HG02798 (cell line): Measurements from ENCODE around the gene MS4A1.
"Not testable (repeated sequence)": the region's sequence is repeated elsewhere in the genome, so short reads cannot be mapped to it uniquely, and the experiment has no call there.

Experiments
- ATAC-seq: cut with Tn5 transposase; IDR thresholded peaks from one replicate; pipeline ENCODE4 v1.9.1; 2021; ENCODE audit warnings: mild to moderate bottlenecking; ENCODE audit not compliant: unreplicated experiment, poor library complexity

MS4A1 gene

DNA sequence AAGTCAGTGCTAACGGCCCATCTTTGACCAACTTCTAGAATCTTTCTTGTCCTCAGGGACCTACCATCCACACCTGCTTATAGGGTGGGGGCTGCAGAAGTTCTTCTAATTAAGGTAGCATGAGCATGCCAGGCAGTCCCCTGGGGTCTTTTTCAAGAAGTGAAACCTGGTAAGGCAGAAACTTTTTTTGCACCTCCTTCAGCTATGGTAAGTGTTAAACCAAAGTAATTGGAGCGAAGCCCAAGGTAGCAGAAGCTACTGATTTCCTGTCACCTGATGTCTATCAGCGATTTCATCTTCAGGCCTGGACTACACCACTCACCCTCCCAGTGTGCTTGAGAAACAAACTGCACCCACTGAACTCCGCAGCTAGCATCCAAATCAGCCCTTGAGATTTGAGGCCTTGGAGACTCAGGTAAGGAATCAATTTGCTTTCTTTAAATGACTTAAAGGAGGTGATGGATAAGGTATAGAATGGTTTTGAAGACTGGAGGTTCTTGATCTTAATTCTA, at the start of gene MS4A1:
Gene MS4A1, plus strand, starts transcription at position 317 of the 512 bp plus-strand sequence. CDS start 6,528 bp downstream, outside the sequence.
- peak; percentile 84 for ATAC-seq

DNA sequence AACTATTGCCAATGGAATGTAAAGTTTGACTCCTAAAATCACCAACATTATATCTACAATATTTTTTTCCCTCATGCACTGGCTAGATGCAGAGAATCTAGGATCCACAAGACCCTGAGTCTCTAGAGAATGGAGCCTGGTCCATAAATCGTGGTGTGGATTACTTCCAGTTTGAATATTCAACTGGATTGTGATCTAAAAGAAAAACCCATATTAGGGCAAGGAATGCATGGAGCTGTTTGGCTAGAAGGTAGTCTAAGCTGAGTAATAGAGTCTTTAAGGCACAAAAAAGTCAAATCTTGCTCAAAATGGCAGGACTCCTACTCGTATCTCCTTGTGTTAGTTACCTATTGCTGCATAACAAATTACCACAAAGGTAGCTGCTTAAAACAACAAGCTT, 35.6 kb upstream of the MS4A1 start:
- no peak for ATAC-seq

DNA sequence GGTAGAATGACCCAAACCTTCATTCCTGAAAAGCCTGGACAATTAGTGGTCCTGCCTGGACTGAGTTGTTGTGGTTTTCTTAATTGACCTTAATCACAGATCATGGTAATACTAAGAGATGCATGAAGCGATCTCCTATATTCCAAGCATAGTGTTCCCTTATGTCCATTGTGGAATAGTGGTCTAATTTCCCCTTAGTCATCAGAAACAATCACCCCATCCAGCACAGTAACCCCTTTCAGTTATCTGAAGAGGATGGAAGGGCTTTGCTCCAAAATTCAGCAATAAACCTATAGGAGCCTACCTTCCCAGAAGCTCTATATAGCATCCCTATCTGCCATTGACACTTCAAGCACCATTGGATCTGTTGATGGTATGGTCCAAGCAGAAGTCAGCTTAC, 33.0 kb upstream of the MS4A1 start:
- ATAC-seq, result no peak

DNA sequence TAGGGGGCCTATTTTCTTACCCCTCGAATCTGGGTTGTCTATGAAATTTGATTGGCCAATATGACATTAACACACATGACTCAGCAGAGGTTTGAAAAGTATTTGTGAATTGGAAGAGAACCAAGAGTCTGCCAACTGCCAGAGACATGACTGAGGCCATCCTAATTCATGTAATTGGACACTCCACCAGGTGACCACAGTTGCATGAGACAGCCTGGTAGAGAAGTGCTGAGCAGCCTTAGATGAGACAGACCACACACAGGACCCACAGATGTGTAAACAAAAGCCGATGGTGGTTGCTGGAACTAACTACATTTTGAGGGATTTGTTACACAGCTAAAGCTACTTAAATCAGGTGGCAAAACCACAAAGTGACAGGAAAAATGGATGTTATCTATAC, 27.1 kb upstream of the MS4A1 start:
- ATAC-seq, result no peak

DNA sequence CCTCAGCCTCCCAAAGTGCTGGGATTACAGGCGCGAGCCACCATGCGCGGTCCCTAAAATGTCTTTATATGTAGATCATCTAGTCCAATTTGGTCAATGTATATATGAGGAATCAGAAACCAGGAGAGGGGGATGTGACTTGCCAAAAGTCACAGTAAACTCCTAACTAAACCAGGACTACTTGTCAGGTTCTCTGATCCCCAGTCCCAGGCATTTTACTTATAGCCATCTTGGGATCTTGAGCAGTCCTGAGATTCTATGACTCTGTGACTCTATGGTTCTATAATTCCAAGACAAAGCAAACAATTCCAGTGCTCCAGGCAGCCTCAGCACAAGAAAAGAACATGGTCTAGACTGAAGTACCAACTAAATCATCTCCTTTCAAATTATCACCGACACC, 26.4 kb upstream of the MS4A1 start, which contains the start of gene MS4A5:
Gene MS4A5, plus strand, starts transcription at position 301 of the 400 bp plus-strand sequence. CDS start 103 bp downstream, outside the sequence.
- no peak for ATAC-seq

DNA sequence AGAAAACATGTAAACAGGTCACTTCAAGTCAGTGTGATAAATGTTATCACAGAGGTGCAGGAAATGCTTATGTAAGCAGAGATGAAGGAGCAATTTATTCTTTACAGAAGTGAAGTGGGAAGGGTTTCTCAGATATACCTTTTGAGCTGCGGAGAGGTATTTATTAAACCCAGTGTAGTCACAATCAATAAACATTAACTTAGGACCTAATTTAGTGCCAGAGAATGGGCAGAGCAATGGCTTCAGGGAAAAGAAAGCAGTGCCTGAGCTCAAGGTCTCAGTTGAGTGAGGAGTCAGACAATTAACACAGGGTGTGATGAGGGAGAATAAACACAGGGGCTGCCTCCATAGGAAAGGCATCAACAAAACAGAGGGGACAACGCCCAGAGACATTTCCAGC, 24.4 kb upstream of the MS4A1 start:
- no peak for ATAC-seq

DNA sequence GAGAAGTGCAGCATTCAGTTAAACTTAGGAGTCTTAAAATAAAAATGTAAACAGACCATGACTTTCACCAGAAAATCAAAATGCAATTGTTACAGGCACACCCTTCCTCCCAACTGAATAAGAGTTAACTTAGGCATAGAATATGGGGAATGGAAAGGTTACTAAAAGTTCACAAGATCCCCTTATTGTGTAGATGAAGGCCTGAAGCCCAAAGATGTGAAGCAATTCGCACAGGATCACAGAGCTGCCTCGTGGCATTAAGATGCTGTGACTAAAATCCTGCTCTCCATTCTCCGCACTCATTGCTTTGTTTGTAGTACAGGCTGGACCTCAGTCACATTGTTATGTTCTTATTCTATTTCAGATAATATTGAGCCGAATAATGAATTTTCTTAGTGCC, 22.2 kb upstream of the MS4A1 start:
- no peak for ATAC-seq

DNA sequence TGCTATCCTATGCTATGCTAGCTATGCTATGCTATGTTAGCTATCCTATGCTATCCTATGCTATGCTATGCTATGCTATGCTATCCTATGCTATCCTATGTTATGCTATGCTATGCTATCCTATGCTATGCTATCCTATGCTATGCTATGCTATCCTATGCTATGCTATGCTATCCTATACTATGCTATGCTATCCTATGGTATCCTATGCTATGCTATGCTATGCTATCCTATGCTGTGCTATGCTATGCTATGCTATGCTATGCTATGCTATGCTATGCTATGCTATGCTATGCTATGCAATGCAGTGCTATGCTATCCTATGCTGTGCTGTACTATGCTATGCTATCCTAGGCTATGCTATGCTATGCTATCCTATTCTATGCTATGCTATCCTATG, 8.6 kb upstream of the MS4A1 start:
- no peak for ATAC-seq

DNA sequence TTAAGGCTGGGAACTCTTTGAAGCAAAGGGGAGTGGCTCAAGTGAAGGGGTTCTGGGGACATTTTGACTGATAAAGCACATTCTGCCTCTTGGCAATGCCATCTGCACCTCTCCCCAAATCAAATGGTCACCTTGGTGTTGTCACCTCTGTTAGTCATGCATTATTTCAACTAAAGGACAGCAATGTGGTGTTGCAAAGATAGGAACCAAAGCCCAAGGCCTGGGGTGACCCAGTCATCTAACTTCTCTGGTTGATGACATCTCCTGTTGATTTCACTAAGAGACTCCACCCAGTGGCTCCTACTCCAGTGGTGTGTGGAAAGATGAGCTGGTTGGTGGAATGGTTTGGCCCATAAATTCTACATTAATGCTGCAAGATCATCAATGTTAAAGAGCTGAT, 7.8 kb upstream of the MS4A1 start:
- ATAC-seq, result no peak

DNA sequence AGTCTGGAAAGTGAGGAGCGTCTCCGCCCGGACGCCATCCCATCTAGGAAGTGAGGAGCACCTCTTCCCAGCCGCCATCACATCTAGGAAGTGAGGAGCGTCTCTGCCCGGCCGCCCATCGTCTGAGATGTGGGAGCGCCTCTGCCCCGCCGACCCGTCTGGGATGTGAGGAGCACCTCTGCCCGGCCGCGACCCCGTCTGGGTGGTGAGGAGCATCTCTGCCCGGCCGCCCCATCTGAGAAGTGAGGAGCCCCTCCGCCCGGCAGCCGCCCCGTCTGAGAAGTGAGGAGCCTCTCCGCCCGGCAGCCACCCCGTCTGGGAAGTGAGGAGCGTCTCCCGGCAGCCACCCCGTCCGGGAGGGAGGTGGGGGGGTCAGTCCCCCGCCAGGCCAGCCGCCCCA, 4.5 kb upstream of the MS4A1 start:
- not testable (repeated sequence) for ATAC-seq

DNA sequence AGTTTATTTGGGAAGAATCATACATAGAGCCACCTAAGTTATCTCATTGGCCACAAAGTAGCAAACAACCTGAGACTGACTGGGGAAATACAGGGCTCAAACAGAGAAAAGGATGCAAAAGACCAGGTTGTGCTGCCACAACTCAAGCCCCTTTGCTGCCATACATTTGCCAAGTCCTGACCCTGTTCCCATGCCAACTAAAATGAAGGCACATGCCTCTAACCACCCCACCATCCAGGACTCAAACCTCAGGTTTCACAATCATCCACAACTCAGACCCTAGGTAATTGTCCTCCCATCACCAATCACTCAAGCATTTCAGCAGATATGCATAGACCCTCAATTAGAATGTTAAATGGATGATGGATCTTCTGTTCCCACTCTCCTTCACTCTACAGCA, 1.4 kb upstream of the MS4A1 start:
- no peak for ATAC-seq

DNA sequence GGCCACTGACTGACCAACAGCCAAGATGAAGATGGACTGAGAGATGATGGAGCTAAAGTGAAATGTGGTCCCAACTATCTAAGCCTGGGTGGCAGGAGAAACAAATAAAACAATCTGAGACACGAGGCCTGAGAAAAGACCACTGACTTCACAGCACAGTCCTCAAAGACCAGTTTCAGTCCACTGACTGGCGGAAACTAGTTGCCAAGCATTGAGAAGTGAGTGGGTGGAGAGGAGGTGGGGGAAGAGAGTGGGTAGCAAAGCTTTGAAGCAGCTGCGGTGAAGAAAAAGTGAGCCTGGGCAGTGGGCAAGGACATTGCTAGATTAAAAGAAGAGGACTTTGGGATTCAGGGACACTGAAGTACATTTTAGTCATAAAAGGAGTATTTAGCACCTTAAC, 1.9 kb downstream of the MS4A1 start:
- ATAC-seq, result peak; percentile 48

DNA sequence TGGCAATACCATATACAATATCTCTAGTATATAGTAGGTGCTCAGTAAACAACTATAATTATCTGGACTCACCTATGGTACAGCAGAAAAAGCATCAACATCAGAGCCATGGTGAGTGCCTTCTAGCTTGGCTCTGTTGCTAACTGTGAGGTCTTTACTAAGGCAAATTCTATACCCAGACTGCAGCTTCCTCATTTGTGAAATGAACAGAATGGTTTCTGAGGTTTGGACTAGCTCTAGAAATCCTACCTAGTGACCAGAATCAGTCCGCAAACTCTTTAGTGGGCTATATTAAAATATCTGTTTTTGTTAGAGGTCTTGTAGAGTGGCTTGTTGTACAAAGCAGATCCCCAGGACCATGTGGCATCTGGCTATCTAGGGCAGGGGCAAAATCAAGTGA, 3.7 kb downstream of the MS4A1 start:
- peak; percentile 21 for ATAC-seq

DNA sequence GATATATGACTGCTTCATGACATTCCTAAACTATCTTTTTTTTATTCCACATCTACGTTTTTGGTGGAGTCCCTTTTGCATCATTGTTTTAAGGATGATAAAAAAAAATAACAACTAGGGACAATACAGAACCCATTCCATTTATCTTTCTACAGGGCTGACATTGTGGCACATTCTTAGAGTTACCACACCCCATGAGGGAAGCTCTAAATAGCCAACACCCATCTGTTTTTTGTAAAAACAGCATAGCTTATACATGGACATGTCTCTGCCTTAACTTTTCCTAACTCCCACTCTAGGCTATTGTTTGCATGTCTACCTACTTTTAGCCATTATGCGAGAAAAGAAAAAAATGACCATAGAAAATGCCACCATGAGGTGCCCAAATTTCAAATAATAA, 13.2 kb downstream of the MS4A1 start:
- no peak for ATAC-seq

DNA sequence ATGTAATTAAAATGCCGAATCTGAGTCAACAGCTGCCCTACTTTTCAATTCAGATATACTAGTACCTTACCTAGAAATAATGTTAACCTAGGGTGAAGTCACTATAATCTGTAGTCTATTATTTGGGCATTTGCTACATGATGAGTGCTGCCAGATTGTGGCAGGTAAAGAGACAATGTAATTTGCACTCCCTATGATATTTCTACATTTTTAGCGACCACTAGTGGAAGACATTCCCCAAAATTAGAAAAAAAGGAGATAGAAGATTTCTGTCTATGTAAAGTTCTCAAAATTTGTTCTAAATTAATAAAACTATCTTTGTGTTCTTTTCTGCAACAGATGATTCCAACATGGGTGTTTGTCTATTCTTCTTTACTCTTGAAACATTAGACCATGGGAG, 14.1 kb downstream of the MS4A1 start:
- ATAC-seq, result no peak

DNA sequence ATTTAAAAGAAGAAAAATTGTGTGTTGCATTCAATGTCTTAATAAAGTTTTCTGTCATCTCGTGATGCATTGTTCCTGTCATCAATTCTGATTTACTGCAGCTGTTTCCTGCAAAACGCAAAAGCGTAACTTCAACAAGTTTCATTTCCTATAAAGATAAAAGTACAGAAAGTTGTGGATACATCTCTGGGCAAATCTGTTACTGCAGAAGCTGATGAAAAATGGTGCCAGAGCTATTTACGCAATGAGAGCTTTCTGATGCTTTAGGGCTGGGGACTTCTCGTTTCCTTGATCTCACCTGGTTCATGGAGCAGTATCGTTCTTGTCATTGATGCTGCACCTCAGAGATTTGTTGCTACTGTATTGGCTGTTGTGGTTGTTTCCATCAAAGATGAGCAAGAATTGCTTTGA, 21.4 kb downstream of the MS4A1 start:
- peak; percentile 56 for ATAC-seq

DNA sequence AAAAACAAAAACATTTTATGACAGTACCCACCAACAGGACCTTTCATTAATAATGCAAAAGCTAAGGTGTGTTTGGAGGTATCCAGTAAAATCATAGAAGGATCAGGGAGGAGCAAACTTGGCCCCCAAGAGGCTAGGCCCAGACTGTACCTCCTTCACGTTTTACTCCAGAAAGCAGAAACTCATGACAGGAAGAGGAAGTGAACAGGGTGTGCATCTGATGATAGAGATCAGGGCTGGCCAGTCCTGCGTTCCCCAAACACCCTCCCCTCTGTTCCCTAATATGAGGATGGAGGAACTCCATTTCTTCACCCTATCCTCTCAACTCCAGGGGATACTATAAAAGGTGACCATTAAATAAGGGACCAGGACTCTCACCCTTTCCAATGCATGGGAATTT, 26.7 kb downstream of the MS4A1 start:
- ATAC-seq, result no peak

DNA sequence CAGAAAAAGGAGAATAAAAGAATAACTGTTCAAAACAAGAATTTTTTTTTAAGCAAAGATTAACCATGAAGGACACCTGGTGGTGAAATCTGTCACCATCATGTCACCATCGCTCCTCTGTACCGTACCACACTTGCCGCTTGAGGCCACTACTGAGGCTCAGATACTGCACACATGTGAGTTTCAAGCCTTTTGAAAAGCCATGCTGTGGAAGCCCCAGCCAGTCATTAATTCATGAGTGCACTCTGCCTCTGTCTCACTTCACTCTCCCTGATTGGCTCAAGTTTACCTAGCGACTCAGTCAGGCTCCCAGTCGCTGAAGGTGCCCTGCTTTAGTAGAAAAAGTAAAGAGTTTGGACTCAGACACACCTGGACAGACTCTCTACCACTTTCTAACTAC, 30.3 kb downstream of the MS4A1 start:
- ATAC-seq, result peak; percentile 97

DNA sequence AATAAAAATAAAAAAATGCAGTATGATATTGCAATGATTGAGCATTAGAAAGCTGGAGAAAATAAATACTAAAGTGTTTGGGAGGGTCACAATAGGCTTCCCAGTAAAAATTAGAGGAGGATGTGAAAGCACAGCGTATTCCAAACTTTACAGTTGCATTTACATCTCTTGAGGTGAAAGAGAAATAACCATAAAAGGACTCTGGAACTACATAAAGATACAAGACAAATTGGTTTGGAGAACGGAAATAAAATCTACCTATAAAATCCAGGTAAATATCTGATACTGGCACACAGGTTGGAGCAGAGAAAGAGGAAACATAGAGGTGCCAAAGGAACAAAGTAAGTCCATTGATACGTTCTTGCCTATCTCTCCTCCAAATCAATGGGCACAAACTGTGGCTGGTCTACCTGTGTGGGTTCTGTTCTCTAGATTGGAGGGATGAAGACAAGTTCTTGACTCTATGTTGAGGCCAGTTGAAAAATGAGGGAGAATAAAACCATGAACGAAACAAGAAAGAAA, 36.9 kb downstream of the MS4A1 start, which contains the start of gene MS4A12:
Gene MS4A12, plus strand, starts transcription at position 291 of the 522 bp plus-strand sequence. CDS start 4,541 bp downstream, outside the sequence.
- no peak for ATAC-seq

DNA sequence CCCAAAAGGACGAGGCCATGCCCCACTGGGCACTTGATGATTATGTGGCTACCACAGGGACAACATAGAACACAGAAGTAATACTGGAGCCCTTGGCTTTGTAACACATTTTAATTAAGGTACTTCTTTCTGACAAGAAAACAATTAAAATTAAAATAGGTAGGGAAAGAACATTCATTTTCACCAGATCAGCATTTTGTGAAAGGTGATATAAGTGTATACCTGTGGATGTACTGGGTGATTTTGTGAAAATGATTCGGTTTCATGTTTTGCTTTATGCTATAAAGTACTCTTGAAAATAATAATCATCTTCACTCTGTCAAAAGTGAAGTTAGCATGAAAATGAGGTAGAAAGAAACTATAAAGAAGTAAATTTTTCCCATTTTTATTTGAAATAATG, 37.8 kb downstream of the MS4A1 start:
- no peak for ATAC-seq

DNA sequence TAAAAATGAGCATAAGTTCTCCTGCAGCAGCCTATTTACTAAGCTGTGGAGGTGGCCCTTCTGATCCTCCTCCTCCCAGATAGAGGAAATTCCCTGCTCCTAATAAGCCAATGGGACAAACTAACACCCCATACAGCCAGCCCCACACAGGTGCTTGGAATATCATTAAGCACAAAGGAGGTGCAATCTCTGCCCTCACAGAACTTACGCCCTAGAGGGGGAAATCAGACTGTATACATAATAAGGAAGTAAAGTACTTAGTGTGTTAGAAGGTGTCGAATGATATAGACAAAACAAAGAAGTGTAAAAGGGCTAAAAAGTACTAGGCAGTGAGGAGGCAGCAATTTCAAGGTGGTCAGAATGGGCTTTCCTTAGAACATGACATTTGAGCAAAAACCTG, 42.8 kb downstream of the MS4A1 start:
- no peak for ATAC-seq

DNA sequence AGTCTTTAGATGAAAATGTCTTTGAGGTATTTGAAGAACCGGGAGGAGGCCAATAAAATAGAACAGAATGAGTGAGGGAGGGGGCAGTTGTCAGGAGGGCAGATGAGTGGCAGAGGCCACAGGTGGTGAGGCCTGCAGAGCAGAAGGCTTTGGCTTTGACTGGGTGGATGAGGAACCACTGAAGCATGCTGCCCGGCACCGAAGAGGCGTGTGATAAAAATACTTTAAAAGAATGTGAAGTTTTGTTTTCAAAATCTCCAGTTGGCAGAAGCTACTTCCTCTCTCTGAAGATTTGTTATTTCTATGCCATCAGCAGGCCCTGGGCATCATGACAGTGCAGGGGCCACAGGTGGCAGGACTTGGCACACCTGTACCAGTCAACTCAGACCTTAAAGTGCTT, 43.2 kb downstream of the MS4A1 start:
- peak; percentile 82 for ATAC-seq
